Dendritic cell treated with granulocyte-macrophage colony-stimulating factor and Interleukin-4, amounts not matched to agents 40 ng/mL and 50 ng/mL, for 4 days (primary cell): ENCODE measurements around the gene CALHM6.

Source experiments
- H3K27ac Mint-ChIP-seq: one replicate; pipeline ENCODE4 v1.8.0; 2022; ENCODE audit warnings: mild to moderate bottlenecking, mixed read lengths
- H3K27me3 Mint-ChIP-seq: one replicate; pipeline ENCODE4 v1.8.0; 2022; ENCODE audit warnings: mild to moderate bottlenecking, mixed read lengths
- H3K36me3 Mint-ChIP-seq: one replicate; pipeline ENCODE4 v1.8.0; 2022; ENCODE audit warnings: low read depth, mixed read lengths
- H3K4me1 Mint-ChIP-seq: one replicate; pipeline ENCODE4 v1.8.0; 2022; ENCODE audit warnings: low read depth, mixed read lengths
- H3K4me3 Mint-ChIP-seq: one replicate; pipeline ENCODE4 v1.8.0; 2022; ENCODE audit warnings: mild to moderate bottlenecking, moderate library complexity, mixed read lengths
- H3K9me3 Mint-ChIP-seq: one replicate; pipeline ENCODE4 v1.8.0; 2022; ENCODE audit warnings: mixed read lengths
- intact Hi-C: fragments of 100-400 bp; cut with micrococcal nuclease; formaldehyde crosslinking; loops from one replicate; pipeline ENCODE4 v1.15.0; 2022

CALHM6 gene

DNA sequence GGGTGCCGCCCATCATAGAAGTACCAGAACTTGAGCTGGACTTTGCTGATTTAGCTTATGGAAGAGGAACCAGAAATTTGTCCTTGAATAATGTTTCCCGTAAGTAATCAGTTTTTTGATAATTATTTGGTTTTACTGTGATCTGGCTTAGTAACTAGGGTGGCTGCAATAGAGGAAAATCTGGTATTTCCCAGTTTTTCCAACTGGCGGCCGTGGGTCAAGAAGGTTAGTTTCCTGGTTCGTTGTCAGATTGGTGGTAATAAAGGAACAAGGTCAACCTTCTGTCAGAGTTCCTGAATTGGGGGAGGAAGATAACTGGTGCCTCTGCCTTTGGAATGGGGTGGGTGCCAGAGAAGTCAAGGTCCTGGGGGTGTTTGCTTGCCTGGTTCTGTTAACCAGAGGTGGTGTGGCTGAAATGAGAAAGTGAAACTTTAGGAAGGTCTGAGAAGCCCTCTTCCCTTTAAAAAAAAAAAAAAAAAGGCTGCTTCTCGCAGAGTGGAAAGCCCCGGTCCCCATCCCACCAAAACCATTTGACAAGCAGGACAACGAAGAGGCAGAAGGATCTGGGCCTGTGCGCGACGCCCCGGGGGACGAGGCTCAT, at the start of gene CALHM6:
TSS of gene CALHM6 (plus strand) at position 45 of the 601 bp plus-strand sequence. CDS start at position 600, 555 bp downstream.
- Mint-ChIP-seq H3K9me3 (no peaks in the 10 kb centered on the region), H3K4me3 (peak within 1 kb of the TSS; percentile 73), H3K36me3 (no peaks in the 10 kb centered on the region), H3K27ac (peak within 1 kb of the TSS; percentile 93), H3K27me3 (peaks cover 5% of the 10 kb centered on the region), H3K4me1 (peaks cover 76% of the 10 kb centered on the region)
- intact Hi-C loops: no loop called here

DNA sequence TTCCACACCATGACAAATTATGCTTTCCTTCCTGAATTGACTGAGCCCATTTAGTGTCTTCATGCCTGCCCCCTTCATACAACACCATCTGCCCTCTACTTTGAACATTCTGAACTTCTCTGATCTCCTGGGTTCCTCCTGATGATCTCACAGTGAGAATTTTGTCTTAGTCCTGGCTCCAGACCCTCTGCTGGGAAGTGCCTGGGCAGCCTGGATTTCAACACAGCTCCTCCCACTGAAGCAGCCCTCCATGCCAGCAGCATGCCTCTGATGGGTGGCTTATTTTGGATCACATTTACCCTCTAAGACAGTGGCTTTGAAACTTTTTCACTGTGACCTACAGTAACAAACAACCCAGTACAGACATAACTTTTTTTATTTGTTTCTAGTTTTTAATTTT, 48.9 kb upstream of the CALHM6 start:
- Mint-ChIP-seq H3K36me3 (peaks cover 75% of the 10 kb centered on the region), H3K9me3 (no peaks in the 10 kb centered on the region)

DNA sequence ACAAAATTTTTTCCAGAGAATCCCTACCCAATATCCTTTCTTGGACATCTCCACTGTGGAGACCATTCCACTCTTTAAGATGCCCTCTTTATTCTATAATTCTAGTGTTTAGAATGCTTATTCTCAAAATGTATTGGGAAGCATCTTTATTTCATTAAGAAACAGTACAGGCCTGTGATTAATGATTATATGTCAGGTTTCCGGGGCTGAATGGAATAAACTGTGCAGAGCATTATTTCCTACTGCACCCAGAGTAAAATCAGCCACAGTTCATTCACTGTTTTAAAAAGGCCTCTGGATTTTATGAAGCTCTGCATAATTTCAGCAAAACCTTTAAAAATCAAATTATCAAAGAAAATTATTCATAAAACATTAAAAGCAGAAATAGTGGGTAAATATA, 47.8 kb upstream of the CALHM6 start:
- Mint-ChIP-seq H3K9me3 (no peaks in the 10 kb centered on the region), H3K4me1 (peaks cover 67% of the 10 kb centered on the region), H3K27me3 (no peaks in the 10 kb centered on the region), H3K4me3 (no peak overlapping the region), H3K36me3 (peaks cover 72% of the 10 kb centered on the region), H3K27ac (no peak overlapping the region)
- intact Hi-C loops: loop anchor here (5.0 kb wide), 1 partner anchor 34 kb away; no protein-coding TSS in a partner anchor

More for the DNA sequence above, 48.9 kb upstream of the CALHM6 start:
- Mint-ChIP-seq H3K4me1 (peaks cover 69% of the 10 kb centered on the region), H3K4me3 (no peak overlapping the region), H3K27ac (peak overlapping the region; percentile 59), H3K27me3 (no peaks in the 10 kb centered on the region)
- intact Hi-C loops: loop anchor here (5.0 kb wide), 1 partner anchor 35 kb away; no protein-coding TSS in a partner anchor

GRCh38 chr6:116417661-116418060, 43.5 kb upstream of the CALHM6 start:
- intact Hi-C loops: no loop called here
- Mint-ChIP-seq H3K4me3 (no peak overlapping the region), H3K36me3 (peaks cover 46% of the 10 kb centered on the region), H3K4me1 (peaks cover 42% of the 10 kb centered on the region), H3K27ac (peak overlapping the region; percentile 42), H3K27me3 (no peaks in the 10 kb centered on the region), H3K9me3 (no peaks in the 10 kb centered on the region)

GRCh38 chr6:116419069-116419786, 41.9 kb upstream of the CALHM6 start:
- Mint-ChIP-seq H3K4me3 (no peak overlapping the region), H3K27me3 (no peaks in the 10 kb centered on the region), H3K9me3 (no peaks in the 10 kb centered on the region), H3K27ac (no peak overlapping the region), H3K4me1 (peaks cover 50% of the 10 kb centered on the region), H3K36me3 (peaks cover 47% of the 10 kb centered on the region)
- intact Hi-C loops: no loop called here

GRCh38 chr6:116420341-116420740, 40.8 kb upstream of the CALHM6 start:
- no peak overlapping the region for H3K4me3 Mint-ChIP-seq
- H3K27me3 Mint-ChIP-seq: no peaks in the 10 kb centered on the region
- H3K9me3 Mint-ChIP-seq: no peaks in the 10 kb centered on the region
- no peak overlapping the region for H3K27ac Mint-ChIP-seq
- intact Hi-C loops: no loop called here
- peaks cover 40% of the 10 kb centered on the region for H3K36me3 Mint-ChIP-seq
- H3K4me1 Mint-ChIP-seq: peaks cover 48% of the 10 kb centered on the region

DNA sequence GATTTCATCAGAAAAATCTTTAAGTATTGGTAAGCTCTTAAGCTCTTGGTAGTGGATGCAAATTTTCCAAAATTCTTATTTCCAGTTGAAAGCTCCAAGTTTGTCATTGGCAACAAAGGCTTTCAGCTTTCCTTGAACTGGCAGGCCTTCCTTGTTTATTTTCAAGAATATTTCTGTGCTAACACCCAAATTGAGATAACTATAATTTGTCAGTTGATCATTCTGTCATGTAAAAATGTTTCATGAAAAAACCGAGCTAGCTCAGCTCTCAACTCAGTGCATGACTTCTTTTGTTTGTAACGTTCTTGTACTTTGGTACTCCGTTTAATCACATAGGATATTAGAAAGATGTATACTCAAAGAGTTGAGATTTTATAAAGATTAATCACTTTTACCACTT, 38.9 kb upstream of the CALHM6 start:
- H3K4me1 Mint-ChIP-seq: peaks cover 39% of the 10 kb centered on the region
- H3K27me3 Mint-ChIP-seq: no peaks in the 10 kb centered on the region
- peak overlapping the region; percentile 68 for H3K27ac Mint-ChIP-seq
- intact Hi-C loops: no loop called here
- H3K9me3 Mint-ChIP-seq: no peaks in the 10 kb centered on the region
- no peak overlapping the region for H3K4me3 Mint-ChIP-seq
- peaks cover 45% of the 10 kb centered on the region for H3K36me3 Mint-ChIP-seq

DNA sequence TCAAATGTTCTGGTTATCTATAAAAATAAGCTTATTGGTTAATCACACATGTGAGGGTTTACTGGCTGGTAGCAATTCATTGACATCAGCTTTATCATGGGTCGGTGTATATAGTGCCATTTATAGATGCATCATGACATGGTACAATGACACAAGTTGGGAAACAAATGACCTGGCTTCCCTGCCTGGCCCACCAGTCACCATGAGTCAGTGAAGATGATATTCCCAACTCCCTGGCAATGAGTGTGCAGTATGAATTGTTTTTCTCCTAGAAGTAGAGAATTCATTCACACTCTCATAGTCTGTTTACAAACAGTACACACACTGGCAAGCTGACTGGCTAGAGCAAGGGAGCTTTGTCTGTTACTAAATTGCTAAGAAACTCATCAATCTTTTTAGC, 37.2 kb upstream of the CALHM6 start:
- Mint-ChIP-seq H3K9me3 (peaks cover 6% of the 10 kb centered on the region), H3K27me3 (no peaks in the 10 kb centered on the region), H3K4me3 (no peak overlapping the region), H3K27ac (peak overlapping the region; percentile 68), H3K36me3 (peaks cover 48% of the 10 kb centered on the region), H3K4me1 (peaks cover 32% of the 10 kb centered on the region)
- intact Hi-C loops: no loop called here

GRCh38 chr6:116426551-116426950, 34.6 kb upstream of the CALHM6 start:
- Mint-ChIP-seq H3K36me3 (peaks cover 71% of the 10 kb centered on the region), H3K27me3 (no peaks in the 10 kb centered on the region), H3K4me3 (no peak overlapping the region), H3K4me1 (peaks cover 26% of the 10 kb centered on the region), H3K9me3 (peaks cover 8% of the 10 kb centered on the region), H3K27ac (peak overlapping the region; percentile 60)
- intact Hi-C loops: loop anchor here (5.0 kb wide), 1 partner anchor 44 kb away; no protein-coding TSS in a partner anchor

DNA sequence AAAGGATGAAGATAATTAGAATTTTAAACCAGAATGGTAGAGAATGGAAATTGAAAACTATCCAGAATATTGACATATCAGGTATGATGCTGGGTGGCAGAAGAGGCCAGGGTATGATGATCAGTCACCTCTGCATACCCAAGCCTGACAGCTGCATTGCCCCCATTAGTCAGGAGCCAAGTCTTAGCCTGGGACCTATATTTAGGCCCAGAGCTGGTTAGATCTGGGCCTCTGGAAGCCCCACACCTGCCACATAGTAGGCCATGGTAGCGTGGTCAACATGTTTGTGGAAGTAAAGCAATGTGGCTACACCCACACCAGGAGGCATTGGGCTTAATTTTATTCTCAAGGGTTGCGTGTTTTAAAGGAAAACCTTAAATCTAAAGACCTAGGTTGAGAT, 32.1 kb upstream of the CALHM6 start:
- intact Hi-C loops: loop anchor here (5.0 kb wide), 1 partner anchor 47 kb away; no protein-coding TSS in a partner anchor
- no peak overlapping the region for H3K27ac Mint-ChIP-seq
- peaks cover 13% of the 10 kb centered on the region for H3K4me1 Mint-ChIP-seq
- peaks cover 84% of the 10 kb centered on the region for H3K36me3 Mint-ChIP-seq
- no peak overlapping the region for H3K4me3 Mint-ChIP-seq
- H3K27me3 Mint-ChIP-seq: no peaks in the 10 kb centered on the region
- H3K9me3 Mint-ChIP-seq: peaks cover 8% of the 10 kb centered on the region

- H3K4me1 Mint-ChIP-seq: peaks cover 11% of the 10 kb centered on the region
- intact Hi-C loops: no loop called here
- no peak overlapping the region for H3K27ac Mint-ChIP-seq
- H3K27me3 Mint-ChIP-seq: no peaks in the 10 kb centered on the region
- H3K9me3 Mint-ChIP-seq: peaks cover 8% of the 10 kb centered on the region
- H3K36me3 Mint-ChIP-seq: peaks cover 87% of the 10 kb centered on the region
- H3K4me3 Mint-ChIP-seq: no peak overlapping the region
Observed at GRCh38 chr6:116430860-116431259, 30.3 kb upstream of the CALHM6 start.

- H3K27ac Mint-ChIP-seq: no peak overlapping the region
- no peaks in the 10 kb centered on the region for H3K27me3 Mint-ChIP-seq
- peaks cover 24% of the 10 kb centered on the region for H3K4me1 Mint-ChIP-seq
- peaks cover 8% of the 10 kb centered on the region for H3K9me3 Mint-ChIP-seq
- intact Hi-C loops: no loop called here
- H3K4me3 Mint-ChIP-seq: no peak overlapping the region
- peaks cover 87% of the 10 kb centered on the region for H3K36me3 Mint-ChIP-seq
Observed at GRCh38 chr6:116431964-116432595, 29.1 kb upstream of the CALHM6 start.

- intact Hi-C loops: no loop called here
- Mint-ChIP-seq H3K27me3 (no peaks in the 10 kb centered on the region), H3K36me3 (peaks cover 79% of the 10 kb centered on the region), H3K4me1 (peaks cover 28% of the 10 kb centered on the region), H3K27ac (no peak overlapping the region), H3K4me3 (no peak overlapping the region), H3K9me3 (peaks cover 8% of the 10 kb centered on the region)
Observed at GRCh38 chr6:116433206-116433712, 27.9 kb upstream of the CALHM6 start.
